ENCODE measurements around the gene BARX2.

DNA sequence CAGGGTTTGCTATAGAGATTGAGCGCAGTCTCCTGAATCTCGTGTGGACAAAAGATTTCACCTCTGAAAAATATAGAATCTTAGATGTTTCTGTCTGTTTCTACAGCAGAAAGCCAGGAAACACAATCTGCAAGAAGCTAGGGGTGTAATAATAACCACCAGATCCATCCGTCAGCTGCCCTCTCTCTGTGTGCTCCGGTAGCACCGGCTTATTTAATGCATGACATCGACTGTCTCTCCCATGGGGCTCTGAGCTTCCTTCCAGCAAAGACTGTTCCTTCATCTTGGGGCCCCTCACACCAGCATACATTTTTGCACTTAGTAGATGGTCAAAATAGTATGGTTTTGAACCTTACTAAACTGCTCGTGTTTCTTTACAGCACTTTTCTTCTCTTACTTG lies 20.2 kb downstream of the BARX2 start:
- TF ChIP-seq CTCF (IDR thresholded peaks at IDR 0.05; ENCODE audit: borderline replicate concordance, extremely low read depth, low read length, poor library complexity, severe bottlenecking) (no peak), EZH2 (IDR thresholded peaks at IDR 0.05; ENCODE audit: borderline replicate concordance, low read depth, low read length, severe bottlenecking) (no peak)
